ENCODE measurements around the gene MRPS18B. TPM values are rescaled to one million over a fixed set of nuclear protein-coding genes. Genes with fewer than 3 reads are reported as not detected.

Gene MRPS18B
- total RNA-seq, 2 donors from 2014 or later: 63.6 to 69.2 TPM

DNA sequence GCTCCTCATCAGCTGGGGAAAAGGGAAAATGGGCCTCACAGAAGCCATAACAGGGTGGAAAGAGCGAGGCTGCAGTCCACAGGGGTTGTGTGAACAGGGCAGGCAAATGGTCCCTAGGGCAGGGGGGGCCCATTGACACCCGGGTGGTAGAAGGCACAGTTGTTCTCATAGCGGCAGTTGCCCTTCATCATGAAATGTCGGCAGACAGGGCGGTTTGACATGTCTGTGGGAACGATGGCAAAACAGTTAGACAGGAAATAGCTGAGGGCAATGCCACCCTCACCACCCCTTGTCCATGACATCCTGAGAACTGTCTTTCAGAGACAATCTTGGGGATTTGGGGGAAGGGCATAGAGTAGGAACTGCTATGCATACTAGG lies 16.2 kb upstream of the MRPS18B start:
- peaks cover 37 to 40% of the 10 kb centered on the region in 2 donors for H3K36me3 ChIP-seq
- H3K27ac ChIP-seq: no peak overlapping the region
- TF ChIP-seq, protein P1, sequence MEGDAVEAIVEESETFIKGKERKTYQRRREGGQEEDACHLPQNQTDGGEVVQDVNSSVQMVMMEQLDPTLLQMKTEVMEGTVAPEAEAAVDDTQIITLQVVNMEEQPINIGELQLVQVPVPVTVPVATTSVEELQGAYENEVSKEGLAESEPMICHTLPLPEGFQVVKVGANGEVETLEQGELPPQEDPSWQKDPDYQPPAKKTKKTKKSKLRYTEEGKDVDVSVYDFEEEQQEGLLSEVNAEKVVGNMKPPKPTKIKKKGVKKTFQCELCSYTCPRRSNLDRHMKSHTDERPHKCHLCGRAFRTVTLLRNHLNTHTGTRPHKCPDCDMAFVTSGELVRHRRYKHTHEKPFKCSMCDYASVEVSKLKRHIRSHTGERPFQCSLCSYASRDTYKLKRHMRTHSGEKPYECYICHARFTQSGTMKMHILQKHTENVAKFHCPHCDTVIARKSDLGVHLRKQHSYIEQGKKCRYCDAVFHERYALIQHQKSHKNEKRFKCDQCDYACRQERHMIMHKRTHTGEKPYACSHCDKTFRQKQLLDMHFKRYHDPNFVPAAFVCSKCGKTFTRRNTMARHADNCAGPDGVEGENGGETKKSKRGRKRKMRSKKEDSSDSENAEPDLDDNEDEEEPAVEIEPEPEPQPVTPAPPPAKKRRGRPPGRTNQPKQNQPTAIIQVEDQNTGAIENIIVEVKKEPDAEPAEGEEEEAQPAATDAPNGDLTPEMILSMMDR (IDR thresholded peaks at IDR 0.05): no peak
- TF ChIP-seq POLR2A (IDR thresholded peaks at IDR 0.05): no peak
- H3K4me1 ChIP-seq (replicated peaks): no peaks in the 10 kb centered on the region
- no peaks in the 10 kb centered on the region for H3K9me3 ChIP-seq
- WGBS: 59% methylated on average over 6 of the region's 6 CpGs
- intact Hi-C loops (cut with DNase I): no loop called here
- H3K4me3 ChIP-seq: no peak overlapping the region
- no peaks in the 10 kb centered on the region for H3K27me3 ChIP-seq (replicated peaks; ENCODE audit: insufficient read depth)
- DNase-seq (ENCODE audit: low spot score): no peak

DNA sequence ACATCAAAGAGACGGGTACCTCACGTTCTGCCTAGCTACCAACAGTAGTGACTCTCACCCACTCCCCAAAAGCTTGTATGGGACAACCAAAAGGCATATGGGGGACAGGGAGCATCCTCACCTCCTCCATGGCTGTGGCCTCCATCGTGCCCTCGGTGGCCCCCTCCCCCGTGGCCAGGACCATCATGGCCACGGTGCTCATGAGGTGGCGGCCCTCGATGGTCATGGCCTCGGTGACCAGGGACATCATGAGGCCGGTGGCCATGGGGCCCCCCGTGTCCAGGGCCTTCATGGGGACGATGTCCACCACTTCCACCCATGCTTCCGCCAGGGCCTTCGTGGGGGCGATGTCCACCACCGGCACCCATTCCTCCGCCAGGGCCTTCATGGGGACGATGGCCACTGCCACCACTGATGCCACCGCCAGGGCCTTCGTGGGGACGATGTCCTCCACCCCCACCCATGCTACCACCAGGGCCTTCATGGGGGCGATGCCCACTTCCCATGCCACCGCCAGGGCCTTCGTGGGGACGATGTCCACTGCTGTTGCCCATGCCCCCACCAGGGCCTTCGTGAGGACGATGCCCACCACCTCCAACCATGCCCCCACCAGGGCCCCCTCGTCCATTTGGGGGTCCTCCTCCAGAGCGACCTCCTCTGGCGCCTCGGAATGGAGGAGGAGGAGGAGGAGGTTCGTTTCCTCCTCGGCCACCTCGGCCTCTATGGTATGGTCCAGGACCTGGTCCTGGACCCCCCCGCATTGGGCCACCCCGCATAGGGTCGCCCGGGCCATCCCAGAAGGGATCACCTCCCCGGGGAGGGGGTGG lies 15.6 kb upstream of the MRPS18B start:
- 93% methylated on average over 39 of the region's 39 CpGs for WGBS
- intact Hi-C loops (cut with DNase I): no loop called here

DNA sequence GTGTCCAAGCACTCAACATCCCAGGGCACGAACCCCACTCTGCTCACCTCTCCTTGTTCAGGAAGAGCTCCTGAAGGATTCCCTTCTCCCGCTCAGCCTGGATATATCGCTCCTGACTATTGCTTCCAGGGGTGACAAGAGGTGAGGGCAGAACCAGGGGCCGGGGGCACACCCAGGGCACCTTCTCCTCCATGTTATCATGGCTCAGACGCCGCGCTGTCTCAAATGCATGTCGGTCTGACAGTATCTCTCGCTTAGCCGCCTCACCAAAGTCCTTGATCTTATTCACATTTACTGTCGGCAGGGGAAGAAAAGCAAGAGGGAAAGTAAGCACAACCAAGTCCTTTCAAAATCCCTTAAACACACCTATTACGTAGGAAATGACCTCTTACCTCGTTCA lies 13.7 kb upstream of the MRPS18B start:
- Histone ChIP-seq H3K27me3 (replicated peaks; ENCODE audit: insufficient read depth) (no peaks in the 10 kb centered on the region), H3K27ac (no peak overlapping the region), H3K36me3 (peaks cover 37 to 44% of the 10 kb centered on the region in 2 donors), H3K4me3 (no peak overlapping the region), H3K4me1 (replicated peaks) (no peaks in the 10 kb centered on the region), H3K9me3 (no peaks in the 10 kb centered on the region)
- TF ChIP-seq POLR2AphosphoS5 (IDR thresholded peaks at IDR 0.05) (no peak), POLR2A (IDR thresholded peaks at IDR 0.05) (no peak)
- TF ChIP-seq, protein P1 (IDR thresholded peaks at IDR 0.05): no peak
- 96% methylated on average over 13 of the region's 13 CpGs for WGBS
- intact Hi-C loops (cut with DNase I): no loop called here
- DNase-seq (ENCODE audit: low spot score): no peak

More for the DNA sequence above, 15.6 kb upstream of the MRPS18B start:
- no peak overlapping the region for H3K4me3 ChIP-seq
- no peak for DNase-seq (ENCODE audit: low spot score)
- H3K27ac ChIP-seq: no peak overlapping the region
- TF ChIP-seq POLR2AphosphoS5 (IDR thresholded peaks at IDR 0.05) (no peak), POLR2A (IDR thresholded peaks at IDR 0.05) (no peak)
- TF ChIP-seq, protein P1 (IDR thresholded peaks at IDR 0.05): no peak
- H3K9me3 ChIP-seq: no peaks in the 10 kb centered on the region
- H3K4me1 ChIP-seq (replicated peaks): no peaks in the 10 kb centered on the region
- peaks cover 37 to 44% of the 10 kb centered on the region in 2 donors for H3K36me3 ChIP-seq
- H3K27me3 ChIP-seq (replicated peaks; ENCODE audit: insufficient read depth): no peaks in the 10 kb centered on the region

DNA sequence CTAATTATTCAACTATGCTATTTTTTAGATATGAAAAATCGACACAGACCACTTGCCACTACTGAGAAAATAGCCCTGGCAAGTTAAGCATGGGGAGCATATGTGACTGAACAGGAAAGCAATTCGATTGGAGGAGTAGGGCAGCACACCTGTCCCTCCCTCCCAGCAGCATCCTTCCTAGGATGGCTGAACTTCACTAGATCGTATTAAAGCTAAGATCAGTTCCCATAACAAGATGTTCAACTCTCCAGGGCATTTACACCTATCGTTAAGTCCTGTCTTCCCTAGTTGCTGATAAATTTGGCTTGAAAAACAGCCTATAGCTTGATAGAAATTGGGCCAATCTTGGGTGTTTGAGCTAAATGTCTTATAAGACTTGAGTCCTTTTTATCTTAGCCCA lies 7.6 kb upstream of the MRPS18B start:
- Histone ChIP-seq H3K9me3 (no peaks in the 10 kb centered on the region), H3K27me3 (replicated peaks; ENCODE audit: insufficient read depth) (no peaks in the 10 kb centered on the region), H3K4me1 (replicated peaks) (peaks cover 5% of the 10 kb centered on the region), H3K36me3 (peaks cover 11 to 14% of the 10 kb centered on the region in 2 donors), H3K4me3 (no peak overlapping the region), H3K27ac (no peak overlapping the region)
- DNase-seq (ENCODE audit: low spot score): no peak
- intact Hi-C loops (cut with DNase I): no loop called here
- WGBS: 81% methylated on average over 4 of the region's 4 CpGs
- TF ChIP-seq, protein P1 (IDR thresholded peaks at IDR 0.05): no peak
- TF ChIP-seq POLR2AphosphoS5 (IDR thresholded peaks at IDR 0.05): no peak
- TF ChIP-seq POLR2A (IDR thresholded peaks at IDR 0.05): no peak

Data from prostate gland (tissue), 2 donors.